Erythroblast (primary cell): ENCODE data around the gene LYPD6B.

Source experiments
- GATA1 ChIP-seq: IDR thresholded peaks from 2 replicates; pipeline ENCODE4 v1.6.1; 2011; ENCODE audit warnings: low read depth, mild to moderate bottlenecking, control low read depth, low read length, moderate library complexity
- POLR2A ChIP-seq: IDR thresholded peaks from 2 replicates; pipeline ENCODE4 v1.6.1; 2011; ENCODE audit warnings: mild to moderate bottlenecking, low read length

GRCh38 chr2:149170156-149170555 lies 131.7 kb downstream of the LYPD6B start:
- no peak for TF ChIP-seq POLR2A
- no peak for TF ChIP-seq GATA1
